Esophagus muscularis mucosa (tissue), 4 donors: ENCODE results near the gene RPL12.

Source experiments
- CTCF ChIP-seq, 3 experiments: fragments of 200-600 bp in 2 of 3; fragments of 450-650 bp in 1 of 3; sonication (generic) in 2 of 3; IDR thresholded peaks; one replicate each; pipeline ENCODE4 v1.5.1; 2017 to 2019; ENCODE audit warnings: antibody characterized with exemption in 3 of 3, mild to moderate bottlenecking in 2 of 3, moderate library complexity in 1 of 3
- EP300 ChIP-seq: sonication (generic); formaldehyde crosslinking; IDR thresholded peaks from one replicate; pipeline ENCODE4 v1.6.1; 2017; ENCODE audit warnings: antibody characterized with exemption
- POLR2A ChIP-seq: fragments of 450-650 bp; IDR thresholded peaks from one replicate; pipeline ENCODE4 v1.6.1; 2017; ENCODE audit warnings: antibody characterized with exemption, moderate library complexity, mild to moderate bottlenecking, low read depth
- POLR2AphosphoS5 ChIP-seq, 2 donors: sonication (generic); formaldehyde crosslinking; IDR thresholded peaks; one replicate each; pipeline ENCODE4 v1.6.1; 2017; ENCODE audit warnings: antibody characterized with exemption in 2 of 2

DNA sequence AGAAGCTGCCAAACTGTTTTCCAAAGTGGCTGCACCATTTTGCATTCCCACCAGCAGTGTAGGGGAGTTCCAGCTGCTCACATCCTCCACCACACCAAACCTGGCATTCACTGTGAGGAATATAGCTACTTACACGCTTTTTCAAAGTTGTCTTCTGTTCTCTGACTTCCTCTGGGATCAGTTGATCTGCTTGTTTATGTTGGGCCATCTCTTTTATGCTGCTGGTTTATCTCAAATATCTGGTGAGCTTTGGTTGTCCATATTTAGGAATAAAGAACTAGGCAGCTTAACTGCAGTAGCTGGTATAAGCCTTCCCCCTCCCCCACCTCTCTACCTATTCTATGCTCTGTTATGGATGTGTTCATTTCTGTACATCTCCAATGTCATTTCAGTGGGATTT lies 35.5 kb downstream of the RPL12 start:
- TF ChIP-seq CTCF (IDR thresholded peaks at IDR 0.05) (no peak), POLR2A (no peak), POLR2AphosphoS5 (IDR thresholded peaks at IDR 0.05) (no peak), EP300 (no peak)
